HepG2 (cell line): ENCODE measurements around the gene EXOC3. TPM values are rescaled to one million over a fixed set of nuclear protein-coding genes. Genes with fewer than 3 reads are reported as not detected.

Experiments
- ATAC-seq: fragments of 200-7000 bp; cut with Tn5 transposase; 3 replicates; pipeline ENCODE4 v1.9.1; 2020; ENCODE audit warnings: mild to moderate bottlenecking, moderate library complexity
- BruUV-seq: library from RNA; stranded (reverse); fragments of 400-500 nt; replicated peaks from 2 replicates; lab custom pipeline; 2021; lab: Mats Ljungman, UMichigan
- CTCF ChIA-PET: fragments of 300-600 bp; formaldehyde crosslinking; extraction: SDS; loops from one replicate; lab custom pipeline; 2021; ENCODE audit warnings: low total read pairs, inconsistent platforms, low intra/inter-chr PET ratio; lab: Yijun Ruan, JAX
- POLR2A ChIA-PET: fragments of 350-600 bp; sonication (Branson Sonifier 250); formaldehyde crosslinking; loops from one replicate; lab custom pipeline; 2020; ENCODE audit warnings: antibody characterized with exemption, inconsistent platforms; lab: Yijun Ruan, JAX
- DNase-seq: peaks from one replicate; pipeline ENCODE4 v3.0.0-alpha.2; 2015; ENCODE audit warnings: low spot score
- FAIRE-seq: peaks from 3 replicates; lab custom pipeline; 2011; peaks lifted over from hg19 to GRCh38; lab: Jason Lieb, UNC
- H2AFZ ChIP-seq: one replicate; pipeline ENCODE4 v1.6.1; 2011; ENCODE audit warnings: low read length, inconsistent platforms
- H3K27ac ChIP-seq: fragments of 300-600 bp; 3 replicates; pipeline ENCODE4 v1.8.0; 2011; ENCODE audit warnings: mixed run types, mild to moderate bottlenecking, mixed read lengths, low read length, inconsistent platforms; ENCODE audit not compliant: insufficient read depth; ENCODE audit errors: extremely low read length
- H3K27me3 ChIP-seq, 2 experiments: fragments of 200-600 bp in 1 of 2; 2 replicates in 1 of 2; 3 replicates in 1 of 2; pipeline versions ENCODE4 v1.6.0 to v1.8.0; 2011; ENCODE audit warnings: low read length in 2 of 2, mild to moderate bottlenecking in 2 of 2, moderate library complexity in 2 of 2, inconsistent platforms in 1 of 2; ENCODE audit not compliant: insufficient read depth in 2 of 2, control insufficient read depth in 1 of 2
- H3K36me3 ChIP-seq, 2 experiments: fragments of 200-600 bp in 1 of 2; replicated peaks in 1 of 2; 2 replicates in 1 of 2; 3 replicates in 1 of 2; pipeline versions ENCODE4 v1.5.1 to v1.8.0; 2011; ENCODE audit warnings: low read length in 2 of 2, inconsistent platforms in 1 of 2; ENCODE audit not compliant: insufficient read depth in 2 of 2, control insufficient read depth in 1 of 2
- H3K4me1 ChIP-seq: 2 replicates; pipeline ENCODE4 v1.5.1; 2012; ENCODE audit warnings: low read length, inconsistent platforms; ENCODE audit not compliant: insufficient read depth
- H3K4me2 ChIP-seq: 2 replicates; pipeline ENCODE4 v1.6.0; 2011; ENCODE audit warnings: low read depth, low read length, inconsistent platforms
- H3K4me3 ChIP-seq, 3 experiments: fragments of 200-600 bp in 1 of 3; sonication (generic), shearing (Covaris generic) in 1 of 3; replicated peaks in 1 of 3; 2 replicates each; pipeline ENCODE4 v1.5.1; 2011 to 2016; ENCODE audit warnings: low read length in 3 of 3, inconsistent platforms in 2 of 3, low read depth in 2 of 3, mild to moderate bottlenecking in 2 of 3, control low read depth in 1 of 3, mixed read lengths in 1 of 3; ENCODE audit not compliant: insufficient read depth in 1 of 3
- H3K79me2 ChIP-seq: one replicate; pipeline ENCODE4 v1.6.1; 2011; ENCODE audit warnings: low read length, inconsistent platforms; ENCODE audit not compliant: insufficient read depth
- H3K9ac ChIP-seq: 2 replicates; pipeline ENCODE4 v1.6.0; 2011; ENCODE audit warnings: mild to moderate bottlenecking, low read depth, low read length, inconsistent platforms; ENCODE audit not compliant: insufficient read depth
- H3K9me3 ChIP-seq: 2 replicates; pipeline ENCODE4 v1.5.1; 2012; ENCODE audit warnings: mild to moderate bottlenecking, low read length
- H4K20me1 ChIP-seq: 2 replicates; pipeline ENCODE4 v1.6.0; 2011; ENCODE audit warnings: inconsistent platforms, mild to moderate bottlenecking, low read length, moderate library complexity; ENCODE audit not compliant: insufficient read depth
- CEBPB ChIP-seq: IDR thresholded peaks from 2 replicates; pipeline ENCODE4 v1.6.1; 2011; ENCODE audit warnings: low read depth, low read length, improper control_type of control experiment, borderline replicate concordance
- NR2F2 ChIP-seq: IDR thresholded peaks from 2 replicates; pipeline ENCODE4 v1.6.1; 2012; ENCODE audit warnings: low read depth, inconsistent platforms, borderline replicate concordance
- POGK ChIP-seq: sonication (generic); formaldehyde crosslinking; conservative IDR thresholded peaks from 2 replicates; pipeline ENCODE4 v1.8.0; 2022; ENCODE audit warnings: mild to moderate bottlenecking, moderate library complexity, missing genetic modification reagents
- SMAD1 ChIP-seq: sonication (generic); formaldehyde crosslinking; IDR thresholded peaks from 2 replicates; pipeline ENCODE4 v1.4.0; 2020; ENCODE audit warnings: missing genetic modification reagents, low read depth, mild to moderate bottlenecking, borderline replicate concordance
- ZBTB20 ChIP-seq: sonication (generic); formaldehyde crosslinking; IDR thresholded peaks from 2 replicates; pipeline ENCODE4 v1.8.1; 2023; ENCODE audit warnings: missing genetic modification reagents, low read depth, mild to moderate bottlenecking, borderline replicate concordance
- ZBTB7A ChIP-seq: sonication (generic); formaldehyde crosslinking; IDR thresholded peaks from 2 replicates; pipeline ENCODE4 v1.8.0; 2022; ENCODE audit warnings: mild to moderate bottlenecking, missing genetic modification reagents
- ZNF337 ChIP-seq: sonication (generic); formaldehyde crosslinking; IDR thresholded peaks from 2 replicates; pipeline ENCODE4 v1.5.1; 2020; ENCODE audit warnings: missing genetic modification reagents, low read depth, mild to moderate bottlenecking, borderline replicate concordance
- ZNF841 ChIP-seq: sonication (generic); formaldehyde crosslinking; IDR thresholded peaks from 2 replicates; pipeline ENCODE4 v1.8.1; 2023; ENCODE audit warnings: missing genetic modification reagents, borderline replicate concordance
- WGBS: methylation state at CpG from one replicate; pipeline ENCODE4 v1.1.6; 2017; ENCODE audit warnings: low lambda C conversion rate; 5-methylcytosine and 5-hydroxymethylcytosine counted together
- in situ Hi-C: cut with HindIII; loops from 2 replicates; pipeline ENCODE4 v1.10.0; 2017; ENCODE audit warnings: low pct_unique_long_range_greater_than_20kb; ENCODE audit not compliant: extremely low pct_ligation_motif_present
- intact Hi-C: fragments of 100-400 bp; cut with micrococcal nuclease; formaldehyde crosslinking; loops from one replicate; pipeline ENCODE4 v1.10.0; 2022; ENCODE audit not compliant: unreplicated experiment
- polyA plus RNA-seq, 8 experiments: library from polyadenylated mRNA; depleted of rRNA in 3 of 8; stranded (reverse) in 7 of 8; unstranded in 1 of 8; fragments of >200 nt; fragmentation: Illumina TruSeq in 4 of 8; extraction: Trizol in 4 of 8; gene quantifications; 2 replicates each; pipeline versions ENCODE4 v1.2.1 to v1.2.3, GENCODE V29; 2011 to 2016; ENCODE audit warnings: low read depth in 4 of 8, missing spikeins in 1 of 8, mixed read lengths in 1 of 8; ENCODE audit not compliant: insufficient read depth in 1 of 8
- total RNA-seq, 5 experiments: library from RNA; depleted of rRNA; stranded (reverse); fragments of >200 nt; fragmentation: Illumina TruSeq; extraction: Trizol; gene quantifications; 2 replicates each; pipeline ENCODE4 v1.2.3, GENCODE V29; 2016; ENCODE audit warnings: low read depth in 1 of 5

EXOC3 gene
- total and polyA plus RNA-seq, 2 of the 13 experiments (the other 11 are each of a cell fraction or from before 2014, with no cell fraction given) = 9.2 to 20.5 TPM

- no peak for TF ChIP-seq ZBTB20 (CRISPR knock-in tag)
- TF ChIP-seq POGK (CRISPR knock-in tag) = no peak
- TF ChIP-seq NR2F2 = no peak
Measured at GRCh38 chr5:418162-419121, 24.5 kb upstream of the EXOC3 start (continued).

- Histone ChIP-seq H3K4me3 (no peak overlapping the region), H3K27me3 (no peaks in the 10 kb centered on the region), H2AFZ (no peak overlapping the region), H4K20me1 (no peaks in the 10 kb centered on the region), H3K9me3 (no peaks in the 10 kb centered on the region), H3K4me1 (peaks cover 11% of the 10 kb centered on the region), H3K4me2 (no peak overlapping the region), H3K79me2 (no peaks in the 10 kb centered on the region), H3K27ac (no peak overlapping the region), H3K36me3 (no peaks in the 10 kb centered on the region), H3K9ac (no peak overlapping the region)
- ATAC-seq = no peak
- in situ Hi-C loops (no loop called here), intact Hi-C loops (no loop called here)
- no peak for DNase-seq
- no peak for FAIRE-seq
- POLR2A ChIA-PET = no interaction called here
- CTCF ChIA-PET = no interaction called here
- BruUV-seq = no TSS peak
- TF ChIP-seq ZNF337 (no peak), ZNF841 (CRISPR knock-in tag) (no peak), CEBPB (peak; percentile 84), ZBTB7A (CRISPR knock-in tag) (no peak), SMAD1 (CRISPR knock-in tag) (no peak)
- WGBS = 71% methylated on average over 12 of the region's 12 CpGs
Measured at GRCh38 chr5:419970-420369, 23.0 kb upstream of the EXOC3 start.
